Lung microvascular endothelial cell (primary cell): ENCODE results near the gene PTPRN2. TPM values are rescaled to one million over a fixed set of nuclear protein-coding genes. Genes with fewer than 3 reads are reported as not detected.

Source experiments
- DNase-seq, 2 donors: peaks; one replicate each; pipeline versions ENCODE4 v3.0.0 to v3.0.0-alpha.2; 2010; ENCODE audit warnings: low read depth in 2 of 2
- total RNA-seq: library from RNA; depleted of rRNA; stranded (reverse); fragments of >200 nt; gene quantifications from 2 replicates; pipeline ENCODE4 v1.2.1, GENCODE V29; 2014

Gene PTPRN2
- total RNA-seq, 1 donor from 2014 or later, result 4.6 TPM

DNA sequence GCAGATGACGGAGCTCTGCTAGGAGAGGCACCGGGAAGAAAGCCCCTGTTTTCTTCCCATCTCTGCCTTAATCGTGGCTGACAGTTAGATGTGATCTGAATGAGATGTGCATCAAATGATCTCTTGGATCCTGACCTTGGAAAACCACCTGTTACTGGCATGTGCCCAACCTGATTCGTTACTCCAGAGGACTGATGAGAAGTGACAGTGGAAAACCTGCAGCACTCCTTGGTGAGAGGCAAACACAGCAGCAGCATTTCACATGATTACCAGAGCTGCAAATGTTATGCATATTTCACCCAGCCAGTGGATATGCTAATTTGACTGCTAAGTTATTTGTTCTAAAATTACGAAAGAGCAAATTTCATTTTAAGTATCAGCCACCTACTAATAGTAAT is 95.3 kb downstream of the PTPRN2 start:
- DNase-seq, result no peak

DNA sequence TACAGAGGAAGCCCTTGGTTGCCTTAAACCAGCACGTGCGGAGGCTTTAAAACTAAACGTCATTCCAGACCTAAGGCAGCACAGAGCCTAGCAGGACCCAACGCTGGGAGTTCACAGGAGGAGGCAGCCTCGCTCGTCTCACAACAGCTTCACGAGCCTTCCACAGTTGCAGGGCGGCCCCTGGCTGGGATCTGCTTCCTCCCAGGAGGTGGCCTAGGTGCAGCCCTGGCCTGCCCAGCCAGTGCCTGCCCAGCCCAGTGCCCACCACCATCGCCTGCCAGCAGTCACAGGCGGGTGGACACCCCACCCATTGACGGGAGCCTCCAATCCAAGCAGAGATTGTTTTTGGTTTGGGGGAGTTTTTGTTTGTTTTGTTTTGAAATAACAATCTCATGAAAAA is 96.5 kb downstream of the PTPRN2 start:
- DNase-seq, result no peak

DNA sequence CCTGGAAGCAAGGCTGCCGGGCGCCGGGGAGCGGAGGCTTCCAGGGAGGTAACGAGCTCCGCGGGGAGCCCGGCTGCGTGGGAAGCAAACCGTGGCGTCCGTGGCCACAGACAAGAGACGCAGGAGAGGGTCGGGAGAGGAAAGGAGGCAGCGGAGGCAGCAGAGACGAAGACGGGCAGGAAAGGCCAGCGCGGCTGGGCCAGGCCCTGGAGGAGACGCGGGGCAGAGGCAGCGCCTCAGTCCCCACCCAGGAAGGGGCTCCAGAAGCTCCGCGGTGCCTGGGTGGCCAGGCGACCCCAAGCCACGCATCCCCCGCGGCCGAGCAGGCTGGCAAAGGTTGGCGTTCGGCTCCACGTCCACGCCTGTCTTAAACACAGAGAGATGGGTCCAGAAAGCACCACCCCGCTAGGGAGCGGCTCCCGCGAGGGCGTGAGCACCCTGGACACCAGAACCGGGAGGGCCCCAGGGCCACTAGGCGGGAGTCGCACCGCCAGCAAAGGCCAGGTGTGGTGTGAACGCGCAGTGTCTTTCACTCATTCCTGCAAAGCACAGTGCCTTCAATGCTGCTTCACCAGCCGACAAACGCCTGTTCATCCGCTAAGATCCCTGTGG is 97.3 kb downstream of the PTPRN2 start:
- no peak for DNase-seq

DNA sequence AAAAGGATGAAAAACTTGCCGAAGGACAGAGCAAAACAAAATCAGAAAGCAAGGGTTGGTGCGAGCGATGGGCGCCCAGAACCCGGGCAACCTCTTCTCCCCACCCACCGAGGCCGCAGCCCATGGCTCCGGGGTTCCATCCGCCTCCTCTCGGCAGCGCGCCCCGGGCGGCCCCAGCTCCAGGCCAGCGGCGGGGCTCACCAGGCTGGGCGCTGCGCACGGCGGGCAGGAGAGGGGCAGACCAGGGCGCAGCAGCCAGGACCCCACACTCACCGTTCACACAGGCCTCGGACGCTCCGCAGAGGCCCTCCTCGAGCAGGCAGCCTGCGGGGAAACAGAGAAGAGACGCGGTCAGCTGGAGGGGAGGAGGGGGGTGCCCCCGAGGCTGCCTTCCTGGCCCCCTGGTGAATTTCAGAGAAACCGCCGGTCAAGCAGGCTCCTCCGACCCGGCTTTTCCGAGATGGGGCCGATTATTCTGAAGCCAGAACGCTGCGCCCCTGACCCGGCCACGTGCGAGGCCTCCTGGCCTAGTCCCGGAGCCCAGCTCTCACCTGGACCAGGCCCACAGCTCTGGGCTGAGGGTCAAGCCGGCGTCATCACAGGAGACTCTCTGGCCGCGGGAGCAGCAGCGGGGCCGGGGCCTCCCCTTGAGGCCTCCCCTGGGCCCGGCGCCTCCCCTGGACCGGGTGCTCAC is 98.0 kb downstream of the PTPRN2 start:
- DNase-seq, result no peak

DNA sequence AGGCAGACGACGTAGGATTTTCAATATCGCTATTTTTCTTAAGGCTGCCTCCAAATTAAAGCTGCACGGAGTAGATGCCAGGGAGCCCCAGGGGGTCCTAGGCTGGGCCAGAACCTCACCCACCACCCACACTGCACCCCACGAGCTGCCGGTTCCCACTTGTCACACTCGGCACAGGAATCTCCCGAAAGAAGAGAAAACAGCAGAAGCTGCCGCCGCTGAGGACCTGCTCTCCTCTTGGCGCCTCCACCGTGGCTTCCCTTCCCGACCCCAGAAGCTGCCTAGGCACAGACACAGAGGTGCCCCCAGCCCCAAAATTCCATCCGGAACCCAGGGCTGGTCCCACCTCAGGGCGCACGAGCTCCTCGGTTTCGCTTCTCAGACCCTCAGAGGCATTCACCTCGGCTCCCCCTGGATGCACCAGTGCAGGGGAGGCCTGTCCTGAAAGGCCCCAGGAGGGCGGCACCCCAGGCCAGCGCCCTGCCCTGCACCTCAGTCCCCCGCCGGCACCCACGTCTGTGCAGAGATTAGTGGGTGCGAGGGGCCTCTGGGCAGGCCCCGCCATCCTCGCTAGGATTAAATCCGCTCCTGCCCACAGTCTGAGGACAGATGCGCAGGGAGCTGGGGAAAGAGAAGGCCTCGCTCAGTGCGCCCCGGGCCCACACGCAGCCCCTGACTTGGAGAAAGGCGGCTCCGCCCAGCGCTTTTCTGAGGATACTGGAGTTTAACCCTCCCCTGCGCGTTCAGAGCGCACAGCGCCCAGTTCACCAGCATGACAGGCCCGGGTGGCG is 99.2 kb downstream of the PTPRN2 start:
- no peak for DNase-seq

DNA sequence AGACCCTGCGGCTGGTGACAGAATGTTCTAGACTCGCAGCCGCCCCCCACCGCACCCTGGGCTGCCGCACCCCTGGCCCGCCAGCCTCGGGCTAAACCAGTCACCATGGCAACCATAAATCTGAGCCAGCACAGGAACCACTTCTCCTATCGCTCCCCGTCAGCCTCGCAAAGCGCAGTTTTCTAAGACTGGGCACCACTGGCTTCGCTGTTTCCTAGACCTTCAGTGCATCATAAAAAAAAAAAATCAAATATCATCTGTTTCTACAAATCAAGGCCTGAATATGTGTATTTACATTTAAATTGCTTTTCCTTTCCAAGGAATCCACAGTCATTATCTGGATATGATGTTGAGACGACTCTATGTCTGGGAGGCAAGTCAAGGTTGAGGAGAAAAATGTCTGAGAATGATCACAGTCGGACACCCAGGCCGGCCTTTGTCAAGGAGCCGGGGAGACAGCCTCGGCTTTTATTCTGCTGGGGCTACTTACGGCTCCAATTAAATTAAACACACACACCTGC is 99.9 kb downstream of the PTPRN2 start:
- no peak for DNase-seq

DNA sequence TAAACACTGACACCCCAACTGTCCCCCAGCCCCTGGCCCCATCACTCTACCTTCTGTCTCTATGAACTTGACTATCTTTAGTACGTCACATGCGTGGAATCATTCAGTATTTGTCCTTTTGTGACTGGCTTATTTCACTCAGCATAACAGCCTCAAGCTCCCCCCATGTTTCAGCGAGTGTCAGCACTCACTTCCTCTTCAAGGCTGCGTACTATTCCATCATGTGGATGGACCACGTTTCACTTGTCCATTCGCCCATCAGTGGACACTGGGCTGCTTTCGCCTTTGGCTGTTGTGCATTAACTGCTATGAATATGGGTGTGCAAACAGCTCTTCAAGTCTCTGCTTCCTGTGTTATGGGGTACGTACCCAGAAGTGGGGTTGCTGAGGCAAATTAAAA is 100.7 kb downstream of the PTPRN2 start:
- no peak for DNase-seq

DNA sequence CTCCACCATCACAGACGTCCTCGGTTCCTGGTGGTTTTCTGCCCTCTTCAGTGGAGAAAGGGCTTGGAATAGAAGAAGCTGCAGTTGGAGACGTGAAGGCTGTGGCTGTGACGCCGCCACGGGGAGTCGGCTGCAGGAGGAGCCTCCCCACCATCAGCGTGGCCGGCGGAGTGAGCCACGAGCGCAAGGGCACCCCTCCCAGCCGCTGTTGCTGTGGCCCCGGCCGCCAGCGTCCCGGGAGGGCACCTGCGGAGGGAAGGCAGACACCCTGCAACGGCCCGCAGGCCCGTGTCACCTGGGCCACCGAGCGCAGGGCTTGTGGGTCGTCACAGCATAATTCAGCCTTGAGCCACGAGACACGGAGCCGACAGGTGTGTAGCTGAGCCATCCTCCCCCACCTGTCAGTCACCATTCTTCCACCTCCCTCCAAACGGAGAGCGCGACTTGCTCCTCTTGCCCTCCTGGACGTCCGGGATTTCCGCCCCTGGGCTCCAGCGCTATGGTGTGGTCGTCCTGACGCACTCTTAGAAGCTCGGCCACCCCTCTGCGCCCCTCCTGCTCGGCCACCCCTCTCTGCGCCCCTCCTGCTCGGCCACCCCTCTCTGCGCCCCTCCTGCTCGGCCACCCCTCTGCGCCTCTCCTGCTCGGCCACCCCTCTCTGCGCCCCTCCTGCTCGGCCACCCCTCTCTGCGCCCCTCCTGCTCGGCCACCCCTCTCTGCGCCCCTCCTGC is 102.7 kb downstream of the PTPRN2 start:
- no peak for DNase-seq

DNA sequence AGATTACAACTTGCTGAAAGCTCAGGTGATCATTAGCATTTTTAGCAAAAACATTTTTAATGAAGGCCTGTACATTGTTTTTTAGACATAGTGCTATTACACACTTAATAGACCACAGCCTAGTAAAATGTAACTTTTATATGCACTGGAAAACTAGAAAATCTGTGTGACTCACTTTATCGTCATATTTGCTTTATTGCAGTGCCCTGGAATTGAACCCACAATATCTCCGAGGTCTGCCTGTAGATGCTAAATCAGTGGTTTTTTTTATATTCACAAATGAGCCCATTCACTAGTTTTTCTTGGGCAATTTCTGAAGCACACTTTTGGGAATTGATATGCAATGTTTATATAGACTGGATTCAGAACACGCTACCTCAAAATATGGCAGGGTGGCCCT is 105.1 kb downstream of the PTPRN2 start:
- no peak for DNase-seq

DNA sequence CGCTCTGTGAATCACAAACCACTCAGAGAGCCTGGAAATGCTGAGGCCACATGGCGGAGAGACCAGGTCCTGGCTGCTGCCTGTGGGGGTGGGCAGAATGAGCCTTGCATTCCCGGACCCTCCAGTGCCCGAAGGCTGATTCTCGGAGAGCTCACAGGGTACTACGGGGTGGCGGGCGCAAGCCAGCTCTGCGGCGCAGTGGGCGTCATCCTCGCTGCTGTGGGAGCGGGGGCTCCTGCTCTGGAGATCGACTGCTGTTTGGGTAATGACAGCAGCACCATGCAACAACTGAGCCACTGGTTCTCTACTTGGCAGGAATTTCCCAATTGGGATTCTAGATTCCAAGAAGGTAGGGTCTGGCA is 108.0 kb downstream of the PTPRN2 start:
- no peak for DNase-seq

DNA sequence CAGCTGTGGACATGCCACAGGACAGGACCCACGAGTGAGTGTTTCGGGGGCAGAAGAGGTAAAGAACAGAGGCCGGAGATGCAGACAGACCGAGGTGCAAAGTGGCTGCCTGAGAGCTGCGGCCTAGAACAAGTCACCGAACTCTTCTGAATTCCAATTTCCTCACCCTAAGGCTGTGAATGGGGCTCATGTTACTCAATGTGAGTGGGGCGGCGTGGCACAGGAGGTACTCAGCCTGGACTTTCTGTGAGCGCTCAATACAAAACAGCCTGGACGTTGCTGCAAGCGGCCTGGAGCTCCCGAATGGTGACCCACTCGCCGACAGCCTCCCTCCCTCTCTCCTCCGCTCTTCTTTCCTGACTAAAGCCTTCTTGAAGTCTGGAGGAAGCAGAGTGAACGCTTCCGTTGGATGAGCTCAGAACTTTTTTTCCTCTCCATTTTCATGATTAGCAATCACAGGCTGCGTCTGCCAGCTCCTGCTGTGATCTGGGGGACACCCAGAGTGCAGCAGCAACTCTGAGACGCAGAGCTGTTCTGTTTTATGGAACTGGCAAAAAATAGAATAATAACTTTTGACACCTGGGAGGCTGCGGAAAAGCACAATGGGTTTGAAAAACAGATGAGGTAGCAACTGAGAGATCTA is 108.5 kb downstream of the PTPRN2 start:
- no peak for DNase-seq

DNA sequence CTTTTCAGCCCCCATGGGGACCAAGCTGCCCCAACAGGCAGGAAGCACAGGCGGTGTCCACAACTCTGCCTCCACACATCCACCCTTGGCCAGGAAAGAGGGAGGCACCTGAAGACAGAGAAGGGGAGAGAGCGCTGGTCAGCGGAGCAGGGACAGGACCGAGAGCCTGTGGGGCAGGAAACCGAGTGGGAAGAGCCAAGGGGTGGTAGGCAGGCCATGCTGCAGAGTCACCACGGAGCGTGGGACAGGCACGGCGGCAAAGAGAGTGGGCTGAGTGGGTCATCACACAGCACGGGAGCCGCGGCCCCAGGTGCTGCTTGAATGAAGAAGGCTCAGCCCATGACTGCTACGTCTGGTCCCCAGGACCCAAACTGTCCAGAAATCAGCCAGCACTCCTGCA is 109.8 kb downstream of the PTPRN2 start:
- no peak for DNase-seq

DNA sequence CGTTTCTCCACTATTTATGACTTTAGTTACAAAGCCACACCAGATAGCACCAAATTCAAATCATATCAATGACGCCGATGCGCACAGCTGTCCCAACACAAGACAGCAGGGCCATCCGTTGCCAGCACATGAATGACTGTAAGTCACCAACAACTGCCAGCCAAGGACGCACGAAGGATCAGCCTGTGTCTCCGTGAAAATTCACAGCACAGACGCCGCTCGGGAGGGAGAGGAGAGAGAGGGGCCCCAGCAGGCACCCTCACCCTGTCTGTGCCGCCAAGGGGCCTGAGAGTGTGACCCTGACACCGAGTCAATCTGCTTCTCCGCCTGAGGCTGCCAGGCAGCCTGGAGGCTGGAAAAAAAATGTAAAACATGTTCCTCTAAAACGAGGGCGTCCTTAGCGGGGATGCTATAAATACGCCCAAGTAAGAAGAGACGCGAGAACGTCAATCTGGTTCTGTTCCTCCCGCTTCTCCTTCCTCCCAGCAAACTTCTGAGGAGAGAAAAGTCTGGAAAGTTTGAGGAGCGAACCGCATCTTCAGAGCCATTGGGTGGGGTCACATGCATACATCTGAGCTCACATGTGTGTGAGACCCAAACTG is 111.2 kb downstream of the PTPRN2 start:
- DNase-seq, result no peak

DNA sequence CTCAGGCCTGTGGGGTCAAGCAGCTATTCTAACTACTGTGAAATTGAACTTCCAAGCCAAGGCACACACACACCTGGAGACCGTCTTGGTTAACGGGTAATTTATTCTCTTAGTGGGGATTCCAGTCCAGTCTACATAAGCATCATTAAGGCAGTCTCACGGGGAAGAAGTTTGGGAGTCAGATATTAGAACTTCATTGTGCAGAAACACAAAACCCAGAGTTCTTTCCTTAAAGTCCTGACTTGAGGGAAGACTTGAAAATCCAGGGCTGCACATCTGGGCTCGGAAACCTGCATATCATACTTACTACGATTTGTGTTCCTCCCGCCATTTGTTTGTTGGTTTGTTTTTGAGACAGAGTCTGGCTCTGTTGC is 112.0 kb downstream of the PTPRN2 start:
- no peak for DNase-seq

DNA sequence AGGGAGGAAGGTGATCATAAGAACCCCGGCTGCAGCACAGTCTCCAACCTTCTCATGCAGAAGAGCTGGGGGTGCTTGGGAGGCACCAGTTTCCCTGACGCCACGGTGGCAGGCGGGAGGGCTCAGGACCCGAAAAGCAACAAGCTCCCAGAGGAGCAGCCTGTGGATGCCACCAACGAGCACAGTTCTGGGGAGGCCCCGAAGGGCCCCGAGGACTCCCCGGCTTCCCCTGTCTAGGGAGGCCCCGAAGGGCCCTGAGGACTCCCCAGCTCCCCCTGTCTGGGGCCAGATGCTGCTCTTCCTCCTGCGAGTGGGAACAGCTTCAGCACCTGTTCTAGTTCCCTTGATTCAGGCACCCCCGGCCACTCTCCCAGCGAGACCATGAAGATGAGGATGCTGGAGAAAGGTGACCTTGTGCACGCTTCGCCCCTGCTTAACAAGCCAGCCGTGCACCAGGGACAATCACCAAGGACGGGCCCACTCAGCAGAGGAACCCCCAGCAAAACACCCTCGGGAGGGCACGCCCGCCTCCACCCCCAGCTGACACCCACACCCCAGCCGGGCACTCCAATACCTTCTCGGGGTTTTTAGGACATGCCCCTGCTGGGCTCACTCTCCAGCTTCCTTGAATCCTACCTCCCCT is 112.5 kb downstream of the PTPRN2 start:
- DNase-seq, result no peak

DNA sequence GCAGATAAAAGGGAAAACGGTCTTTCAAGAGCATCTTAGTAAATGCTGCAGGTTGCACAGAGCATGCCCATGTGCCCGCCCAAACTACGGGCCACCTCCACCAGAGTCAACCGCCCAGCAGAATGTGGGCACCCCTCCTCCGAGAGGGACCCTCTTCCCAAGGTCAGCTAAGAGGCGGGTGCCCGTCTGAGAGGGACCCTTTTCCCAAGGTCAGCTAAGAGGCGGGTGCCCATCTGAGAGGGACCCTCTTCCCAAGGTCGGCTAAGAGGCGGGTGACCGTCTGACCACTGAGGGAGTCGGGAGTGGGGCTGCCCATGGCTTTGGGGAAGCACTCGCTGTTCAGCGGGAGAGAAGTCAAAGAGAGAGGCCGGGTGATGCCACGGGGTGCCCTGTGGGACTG is 113.1 kb downstream of the PTPRN2 start:
- no peak for DNase-seq

DNA sequence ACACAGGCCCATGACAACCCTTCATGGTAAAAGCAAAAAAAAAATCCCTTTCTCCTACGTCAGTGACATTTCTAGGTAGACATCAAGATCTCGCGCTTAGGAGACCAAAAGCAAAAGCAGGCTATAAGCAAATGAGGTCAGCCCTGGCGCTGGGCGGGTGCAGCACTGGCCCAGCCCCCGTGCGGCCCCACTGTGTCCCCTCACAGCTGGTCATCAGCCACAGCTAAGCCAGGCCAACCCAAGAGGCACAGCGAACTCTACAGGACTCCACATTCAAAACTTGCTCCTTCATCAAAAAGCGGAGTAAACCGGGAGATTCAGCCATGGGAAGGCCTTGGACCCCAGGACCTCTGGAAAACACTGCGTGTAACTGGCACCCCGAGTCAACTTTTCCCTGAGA is 113.7 kb downstream of the PTPRN2 start:
- no peak for DNase-seq

DNA sequence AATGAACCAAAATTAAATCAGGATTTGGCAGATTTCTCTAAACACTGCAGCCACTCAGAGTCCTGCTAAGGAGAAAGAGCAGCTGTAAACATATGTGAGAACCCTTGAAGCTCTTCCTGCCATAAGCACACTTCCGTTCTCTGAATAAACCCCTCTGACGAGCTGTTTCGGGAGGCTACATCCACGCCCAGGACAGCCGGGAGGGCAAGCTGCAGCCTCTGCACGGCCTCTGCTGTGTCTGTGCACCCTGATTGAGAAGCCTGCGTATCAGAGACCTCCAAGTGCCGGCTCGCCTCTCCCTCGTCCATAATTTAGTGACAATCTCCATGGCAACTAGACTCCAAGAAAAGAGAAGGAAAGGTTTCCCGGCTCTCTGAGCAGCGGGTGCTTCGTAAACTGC is 114.4 kb downstream of the PTPRN2 start:
- DNase-seq, result no peak

DNA sequence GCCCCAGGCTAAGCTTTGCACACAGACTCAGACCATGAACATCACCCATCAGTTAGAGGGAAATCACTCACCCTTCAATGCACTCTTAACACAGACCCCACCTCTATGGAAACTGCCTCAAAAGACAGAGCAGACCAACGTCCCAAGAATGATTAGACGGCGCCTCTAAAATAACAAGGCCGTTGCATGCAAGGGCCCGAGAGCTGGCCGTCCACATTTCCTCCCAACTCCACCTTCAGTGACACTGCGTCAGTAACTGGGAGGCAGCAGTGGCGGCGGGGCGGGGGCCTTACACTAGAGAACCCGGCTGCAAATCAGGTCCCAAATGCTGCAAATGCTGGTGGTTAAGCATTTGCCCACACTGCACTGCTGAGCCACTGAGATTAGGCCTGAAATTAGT is 115.0 kb downstream of the PTPRN2 start:
- no peak for DNase-seq

DNA sequence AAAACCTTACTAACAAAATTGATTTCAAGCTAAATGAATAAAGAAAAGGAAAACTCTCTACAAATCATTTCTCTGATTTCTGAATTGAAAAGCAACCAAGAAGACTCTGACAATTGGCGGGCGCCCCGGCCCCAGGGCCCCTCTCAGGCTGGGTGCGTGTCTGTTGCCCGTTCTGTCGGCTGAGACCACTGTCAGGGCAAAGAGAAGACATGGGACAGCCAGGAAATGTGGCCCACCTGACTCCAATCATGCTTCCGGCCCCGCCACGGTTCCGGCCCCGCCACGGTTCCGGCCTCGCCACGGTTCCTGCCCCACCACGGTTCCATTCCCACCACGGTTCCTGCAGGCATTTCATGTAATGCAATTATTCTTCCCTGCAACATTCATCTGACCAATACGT is 115.9 kb downstream of the PTPRN2 start:
- DNase-seq, result no peak

DNA sequence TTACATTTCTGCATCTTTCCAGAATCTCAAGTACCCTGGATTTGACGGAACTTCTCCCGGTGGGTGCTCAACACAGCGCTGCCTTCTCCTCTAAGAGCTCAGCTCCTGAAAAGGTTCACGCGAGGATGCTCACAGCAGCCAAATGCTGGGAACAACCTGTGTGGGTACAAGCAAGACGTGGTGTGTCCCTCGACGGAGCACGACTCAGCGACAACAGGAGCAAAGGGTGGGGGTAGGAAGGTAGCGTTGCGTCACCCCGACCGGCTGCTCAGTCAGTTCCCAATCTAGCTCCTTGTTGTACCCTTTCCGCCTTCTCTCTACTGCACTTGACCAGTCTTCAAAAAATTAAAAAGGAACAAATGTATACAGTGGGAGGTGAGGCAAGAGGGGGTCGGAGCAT is 117.3 kb downstream of the PTPRN2 start:
- DNase-seq, result no peak
